DMS79 (cell line): Measurements from ENCODE around the gene BNC2.

ENCODE experiments used
- DNase-seq: peaks from one replicate; lab custom pipeline; 2025; lab: John Stamatoyannopoulos, UW

The BNC2 gene

GRCh38 chr9:16417161-16417560, 453.3 kb downstream of the BNC2 start:
- no peak for DNase-seq

- no peak for DNase-seq
Measured at GRCh38 chr9:16414451-16414850, 456.0 kb downstream of the BNC2 start.

- DNase-seq, result no peak
Measured at GRCh38 chr9:16413509-16414016, 456.9 kb downstream of the BNC2 start.

- DNase-seq, result no peak
Measured at GRCh38 chr9:16412740-16413139, 457.7 kb downstream of the BNC2 start.

GRCh38 chr9:16411311-16411710, 459.2 kb downstream of the BNC2 start:
- DNase-seq, result no peak

GRCh38 chr9:16410601-16411280, 459.7 kb downstream of the BNC2 start:
- DNase-seq, result no peak

- no peak for DNase-seq
Measured at GRCh38 chr9:16407617-16408016, 462.9 kb downstream of the BNC2 start.

GRCh38 chr9:16406526-16407225, 463.8 kb downstream of the BNC2 start:
- DNase-seq, result no peak

GRCh38 chr9:16405421-16405820, 465.0 kb downstream of the BNC2 start:
- DNase-seq, result no peak

- DNase-seq, result no peak
Measured at GRCh38 chr9:16401701-16402100, 468.8 kb downstream of the BNC2 start.

GRCh38 chr9:16398691-16399090, 471.8 kb downstream of the BNC2 start:
- no peak for DNase-seq

- DNase-seq, result no peak
Measured at GRCh38 chr9:16396389-16396788, 474.1 kb downstream of the BNC2 start.

GRCh38 chr9:16391369-16391768, 479.1 kb downstream of the BNC2 start:
- DNase-seq, result no peak

GRCh38 chr9:16387382-16387781, 483.1 kb downstream of the BNC2 start:
- no peak for DNase-seq

- DNase-seq, result no peak
Measured at GRCh38 chr9:16386827-16387077, 483.7 kb downstream of the BNC2 start.

GRCh38 chr9:16386007-16386826, 484.3 kb downstream of the BNC2 start:
- DNase-seq, result no peak

GRCh38 chr9:16385590-16385989, 484.9 kb downstream of the BNC2 start:
- DNase-seq, result no peak

- no peak for DNase-seq
Measured at GRCh38 chr9:16384993-16385392, 485.5 kb downstream of the BNC2 start.

- DNase-seq, result no peak
Measured at GRCh38 chr9:16377311-16377710, 493.2 kb downstream of the BNC2 start.

- DNase-seq, result peak; percentile 23
Measured at GRCh38 chr9:16371306-16371705, 499.2 kb downstream of the BNC2 start.

- DNase-seq, result no peak
Measured at GRCh38 chr9:16370647-16371046, 499.8 kb downstream of the BNC2 start.

GRCh38 chr9:16369427-16369826, 501.0 kb downstream of the BNC2 start:
- DNase-seq, result no peak
